GM10266 (cell line): Measurements from ENCODE around the gene MCM9.

Source experiments
- DNase-seq: peaks from one replicate; pipeline ENCODE4 v3.0.0; 2012; ENCODE audit errors: extremely low spot score
- CTCF ChIP-seq: IDR thresholded peaks from 2 replicates; pipeline ENCODE4 v1.5.1; 2012; ENCODE audit warnings: mild to moderate bottlenecking, low read depth; ENCODE audit not compliant: control insufficient read depth, insufficient read depth; ENCODE audit errors: missing control alignments

Gene MCM9

GRCh38 chr6:118903691-118904090 lies 31.3 kb downstream of the MCM9 start:
- no peak for TF ChIP-seq CTCF
- no peak for DNase-seq

DNA sequence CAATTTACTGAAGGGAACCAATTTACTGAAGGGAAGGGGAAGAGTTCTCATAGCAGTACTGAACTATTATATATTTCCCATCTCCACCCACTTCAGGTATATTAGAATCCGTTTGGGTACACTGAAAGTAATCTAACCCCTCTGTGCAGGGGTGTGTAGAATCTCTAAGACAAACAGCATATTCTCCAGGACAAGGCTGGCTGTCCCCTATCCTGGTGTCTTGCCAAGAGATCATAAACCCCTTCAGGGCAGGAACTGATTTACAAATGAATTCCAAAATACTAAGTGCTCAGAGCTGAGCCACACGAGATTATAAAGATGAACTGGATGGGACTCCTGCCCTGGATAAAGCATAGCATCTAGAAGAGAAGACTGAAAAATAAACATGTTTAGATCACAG lies 31.8 kb downstream of the MCM9 start:
- no peak for DNase-seq
- no peak for TF ChIP-seq CTCF

DNA sequence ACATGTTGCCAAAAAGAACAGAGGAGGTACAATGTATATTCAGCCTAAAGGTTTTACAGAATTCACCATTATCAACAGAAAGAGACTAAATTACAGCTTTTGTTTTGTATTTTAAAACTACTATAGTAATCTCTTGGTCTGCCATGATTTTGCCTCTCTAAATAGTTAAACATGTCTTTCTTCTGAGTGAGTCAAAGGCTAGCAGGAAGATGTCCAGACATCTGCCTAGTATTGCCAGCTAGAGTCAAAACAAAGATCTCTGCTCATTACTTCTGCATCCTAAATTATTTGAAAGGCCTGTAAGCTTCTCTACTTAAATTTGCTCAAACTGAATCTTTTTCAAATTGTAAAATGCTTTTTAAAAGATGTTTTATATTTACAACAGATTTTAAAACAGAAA lies 32.2 kb downstream of the MCM9 start:
- TF ChIP-seq CTCF, result no peak
- no peak for DNase-seq

DNA sequence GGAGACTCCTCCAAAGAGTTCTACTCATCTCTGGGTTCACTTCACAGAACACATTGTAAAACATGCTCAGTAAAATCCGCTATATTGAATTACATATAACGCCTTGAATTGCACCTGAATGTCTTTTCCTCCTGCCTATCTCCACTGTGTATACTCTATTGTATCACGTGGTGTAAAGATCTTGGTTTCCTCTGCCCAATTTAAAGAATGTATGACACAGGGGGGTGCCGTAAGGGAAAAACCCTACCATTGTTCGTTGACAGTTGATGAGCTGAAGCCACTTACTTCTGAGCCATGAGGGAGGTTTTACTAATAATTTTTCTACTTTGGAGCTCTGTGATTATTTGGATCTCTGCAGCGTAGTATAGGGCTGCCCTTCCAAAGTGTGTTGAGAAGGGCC lies 35.0 kb downstream of the MCM9 start:
- DNase-seq, result no peak

GRCh38 chr6:118897386-118897785 lies 37.6 kb downstream of the MCM9 start:
- TF ChIP-seq CTCF, result no peak
- DNase-seq, result no peak

More for the DNA sequence above, 35.0 kb downstream of the MCM9 start:
- no peak for TF ChIP-seq CTCF

DNA sequence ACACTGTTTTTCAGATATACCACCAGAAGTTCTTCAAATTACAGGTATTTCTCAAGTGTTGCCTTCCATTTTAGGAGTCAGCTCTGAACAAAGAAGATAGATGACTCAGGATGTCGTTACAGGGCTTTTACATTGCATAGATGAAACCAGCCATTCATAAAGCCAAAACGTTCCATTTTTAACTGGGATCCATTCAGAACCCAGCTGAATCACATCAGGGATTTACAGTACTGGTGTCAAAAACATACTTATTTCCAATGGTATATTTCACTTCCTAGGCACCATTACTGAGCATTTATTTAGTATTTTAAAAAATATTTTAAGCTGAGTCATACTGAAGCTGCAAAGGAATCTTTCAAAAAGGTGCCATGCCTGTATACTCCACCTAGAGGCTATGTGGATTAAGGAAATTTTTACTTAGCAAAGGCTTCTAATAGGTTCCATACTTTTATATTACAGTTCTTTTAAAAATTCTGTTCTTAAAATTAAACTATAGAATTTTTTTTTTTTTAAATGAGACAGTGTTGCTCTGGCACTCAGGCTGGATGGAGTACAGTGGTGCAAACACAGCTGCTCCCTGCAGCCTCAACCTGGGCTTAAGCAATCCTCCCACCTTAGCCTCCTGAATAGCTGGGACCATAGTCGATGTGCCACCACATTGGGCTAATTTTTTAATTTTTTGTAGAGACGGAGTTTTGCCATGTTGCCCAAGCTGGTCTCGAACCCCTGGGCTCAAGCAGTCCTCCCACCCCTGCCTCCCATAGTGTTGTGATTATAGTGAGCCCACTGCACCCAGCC lies 38.4 kb downstream of the MCM9 start:
- TF ChIP-seq CTCF, result peak; percentile 33
- DNase-seq, result peak; percentile 35

DNA sequence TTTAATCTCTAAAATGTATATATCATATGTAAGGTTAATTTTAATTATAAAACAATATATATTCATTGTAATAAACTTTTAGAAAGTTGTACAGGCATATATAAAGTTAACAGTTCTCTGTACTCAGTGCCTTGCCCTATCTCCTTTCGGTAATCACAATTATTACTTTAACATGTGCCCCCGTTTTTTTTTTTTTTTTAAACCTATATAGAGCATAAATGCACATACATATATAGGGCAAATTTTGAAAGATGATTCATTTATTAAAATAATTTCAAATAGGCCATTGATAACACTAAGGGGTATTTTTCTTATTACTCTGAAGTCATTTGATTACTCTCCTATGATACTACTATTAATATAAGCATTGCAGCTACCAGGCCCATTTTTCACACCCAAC lies 39.1 kb downstream of the MCM9 start:
- TF ChIP-seq CTCF, result no peak
- DNase-seq, result no peak
